BJ (cell line): ENCODE data around the gene VDR. TPM values are rescaled to one million over a fixed set of nuclear protein-coding genes. Genes with fewer than 3 reads are reported as not detected.

Experiments
- CTCF ChIA-PET: fragments of 350-600 bp; formaldehyde crosslinking; extraction: SDS; loops from one replicate; lab custom pipeline; 2021; ENCODE audit warnings: antibody characterized with exemption, inconsistent platforms; lab: Yijun Ruan, JAX
- POLR2A ChIA-PET: fragments of 300-600 bp; sonication (Branson Sonifier 250); formaldehyde crosslinking; extraction: SDS; loops from one replicate; lab custom pipeline; 2021; ENCODE audit warnings: antibody characterized with exemption; lab: Charles Lee
- DNase-seq: peaks from one replicate; pipeline ENCODE4 v3.0.0-alpha.2; 2011; ENCODE audit warnings: low read depth
- H3K27me3 ChIP-seq: 2 replicates; pipeline ENCODE4 v1.6.0; 2011; ENCODE audit warnings: low read length; ENCODE audit not compliant: control insufficient read depth, insufficient read depth
- H3K36me3 ChIP-seq: 2 replicates; pipeline ENCODE4 v1.5.1; 2011; ENCODE audit warnings: low read length; ENCODE audit not compliant: control insufficient read depth, insufficient read depth
- H3K4me3 ChIP-seq: 2 replicates; pipeline ENCODE4 v1.5.1; 2011; ENCODE audit warnings: low read depth, mild to moderate bottlenecking, control low read depth, low read length
- polyA plus RNA-seq: library from polyadenylated mRNA; depleted of rRNA; stranded (reverse); fragments of >200 nt; gene quantifications from 2 replicates; pipeline ENCODE4 v1.2.3, GENCODE V29; 2011
- TF ChIP-seq, protein P1 (sequence below): IDR thresholded peaks from 2 replicates; pipeline ENCODE4 v1.5.1; 2011; ENCODE audit warnings: low read depth, mild to moderate bottlenecking, control low read depth, inconsistent platforms, low read length, moderate library complexity; ENCODE audit not compliant: insufficient read depth

Gene VDR
- polyA plus RNA-seq, 1 experiment: 40.5 TPM

- TF ChIP-seq, protein P1, sequence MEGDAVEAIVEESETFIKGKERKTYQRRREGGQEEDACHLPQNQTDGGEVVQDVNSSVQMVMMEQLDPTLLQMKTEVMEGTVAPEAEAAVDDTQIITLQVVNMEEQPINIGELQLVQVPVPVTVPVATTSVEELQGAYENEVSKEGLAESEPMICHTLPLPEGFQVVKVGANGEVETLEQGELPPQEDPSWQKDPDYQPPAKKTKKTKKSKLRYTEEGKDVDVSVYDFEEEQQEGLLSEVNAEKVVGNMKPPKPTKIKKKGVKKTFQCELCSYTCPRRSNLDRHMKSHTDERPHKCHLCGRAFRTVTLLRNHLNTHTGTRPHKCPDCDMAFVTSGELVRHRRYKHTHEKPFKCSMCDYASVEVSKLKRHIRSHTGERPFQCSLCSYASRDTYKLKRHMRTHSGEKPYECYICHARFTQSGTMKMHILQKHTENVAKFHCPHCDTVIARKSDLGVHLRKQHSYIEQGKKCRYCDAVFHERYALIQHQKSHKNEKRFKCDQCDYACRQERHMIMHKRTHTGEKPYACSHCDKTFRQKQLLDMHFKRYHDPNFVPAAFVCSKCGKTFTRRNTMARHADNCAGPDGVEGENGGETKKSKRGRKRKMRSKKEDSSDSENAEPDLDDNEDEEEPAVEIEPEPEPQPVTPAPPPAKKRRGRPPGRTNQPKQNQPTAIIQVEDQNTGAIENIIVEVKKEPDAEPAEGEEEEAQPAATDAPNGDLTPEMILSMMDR: no peak
- ChIA-PET CTCF (interaction anchor here (1.2 to 13.2 kb wide), 8 partner anchors 9 to 93 kb away, joined by 4 to 174 read pairs (median 7); no protein-coding TSS in a partner anchor), POLR2A (interaction anchor here (0.7 to 1.5 kb wide), 2 partner anchors 11 to 28 kb away, joined by 4 to 5 read pairs; no protein-coding TSS in a partner anchor)
- H3K4me3 ChIP-seq: no peak overlapping the region
- no peaks in the 10 kb centered on the region for H3K27me3 ChIP-seq
- DNase-seq: no peak
- H3K36me3 ChIP-seq: peaks cover 10% of the 10 kb centered on the region
Observed at GRCh38 chr12:47808050-47808449, 96.7 kb downstream of the VDR start.

DNA sequence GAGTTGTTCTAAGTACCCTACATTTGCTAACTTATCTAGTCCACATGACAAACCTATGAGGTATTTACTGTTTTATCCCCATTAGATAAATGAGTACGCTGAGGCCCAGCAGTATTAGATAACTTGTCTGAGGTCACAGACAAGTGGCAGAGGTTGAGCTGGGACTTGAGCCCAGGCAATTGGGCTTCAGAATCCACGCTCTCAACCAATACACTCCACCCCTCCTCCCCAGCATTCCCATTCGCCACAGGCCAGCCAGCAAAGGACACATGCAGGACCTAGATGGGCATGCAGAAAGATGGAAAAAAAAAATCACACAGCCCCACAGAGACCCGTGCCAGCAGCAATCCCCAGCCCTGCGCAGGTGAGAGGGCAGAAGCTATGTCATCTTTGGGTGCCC lies 97.5 kb downstream of the VDR start:
- Histone ChIP-seq H3K27me3 (no peaks in the 10 kb centered on the region), H3K4me3 (no peak overlapping the region), H3K36me3 (peaks cover 10% of the 10 kb centered on the region)
- no peak for DNase-seq
- ChIA-PET CTCF (interaction anchor here (1.2 to 13.2 kb wide), 8 partner anchors 9 to 92 kb away, joined by 4 to 174 read pairs (median 7); no protein-coding TSS in a partner anchor), POLR2A (no interaction called here)
- TF ChIP-seq, protein P1: no peak

GRCh38 chr12:47805417-47805816 lies 99.4 kb downstream of the VDR start:
- POLR2A ChIA-PET: interaction anchor here (0.6 kb wide), 1 partner anchor 25 kb away, joined by 9 read pairs; no protein-coding TSS in a partner anchor
- H3K36me3 ChIP-seq: peaks cover 12% of the 10 kb centered on the region
- H3K4me3 ChIP-seq: no peak overlapping the region
- CTCF ChIA-PET: interaction anchor here (1.2 to 13.2 kb wide), 3 partner anchors 26 to 30 kb away, joined by 3 to 174 read pairs (median 6); no protein-coding TSS in a partner anchor
- DNase-seq: no peak
- H3K27me3 ChIP-seq: no peaks in the 10 kb centered on the region
- TF ChIP-seq, protein P1: no peak

- ChIA-PET CTCF (interaction anchor here (0.9 to 13.2 kb wide), 3 partner anchors 25 to 31 kb away, joined by 3 to 174 read pairs (median 3); no protein-coding TSS in a partner anchor), POLR2A (no interaction called here)
- H3K4me3 ChIP-seq: no peak overlapping the region
- DNase-seq: no peak
- TF ChIP-seq, protein P1: no peak
- H3K27me3 ChIP-seq: no peaks in the 10 kb centered on the region
- peaks cover 15% of the 10 kb centered on the region for H3K36me3 ChIP-seq
Observed at GRCh38 chr12:47804171-47804570, 100.6 kb downstream of the VDR start.

DNA sequence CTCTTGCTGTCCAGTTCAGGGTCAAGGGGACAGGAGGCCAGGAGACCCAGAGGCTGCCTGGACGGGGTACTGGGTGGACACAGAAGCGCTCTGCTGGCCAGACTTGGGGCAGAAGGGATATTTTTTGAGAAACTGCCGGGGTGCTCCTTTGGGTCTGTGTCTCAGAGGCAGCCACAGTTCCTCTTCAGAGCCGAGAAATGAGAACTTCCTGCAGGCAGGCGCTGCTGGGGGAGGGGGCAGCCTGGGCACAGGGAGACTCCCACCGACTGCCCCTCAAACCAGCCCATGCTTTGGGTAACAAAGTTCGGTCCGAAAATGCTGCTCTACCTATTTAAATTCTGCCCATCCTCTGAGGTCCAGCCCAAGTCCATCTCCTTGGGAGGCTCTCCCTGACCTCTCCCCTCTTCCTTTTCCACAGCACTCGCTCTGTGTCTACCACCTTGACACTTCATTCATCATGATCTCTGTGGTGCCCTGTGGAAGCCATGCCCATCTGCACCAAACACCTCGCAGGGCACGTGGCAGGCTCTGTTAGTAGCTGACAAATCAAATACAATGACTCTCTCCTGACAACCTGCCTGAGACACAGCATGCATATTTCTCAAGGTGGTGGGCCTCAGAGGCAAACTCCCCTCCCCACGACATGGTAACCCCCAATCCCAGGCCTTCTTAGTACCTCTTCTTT lies 101.5 kb downstream of the VDR start:
- H3K36me3 ChIP-seq: peaks cover 19% of the 10 kb centered on the region
- TF ChIP-seq, protein P1: no peak
- DNase-seq: no peak
- POLR2A ChIA-PET: no interaction called here
- CTCF ChIA-PET: interaction anchor here (2.0 to 13.2 kb wide), 3 partner anchors 22 to 88 kb away, joined by 5 to 174 read pairs (median 5); no protein-coding TSS in a partner anchor
- H3K4me3 ChIP-seq: no peak overlapping the region
- H3K27me3 ChIP-seq: no peaks in the 10 kb centered on the region
